Hematopoietic multipotent progenitor cell treated with erythropoietin and hydrocortisone succinate and interleukin-3 and kit ligand, for 4 days (in vitro differentiated cells): Measurements from ENCODE around the gene EPHA4.

Experiments
- DNase-seq: peaks from one replicate; pipeline ENCODE4 v3.0.0-alpha.2; 2015

The EPHA4 gene

DNA sequence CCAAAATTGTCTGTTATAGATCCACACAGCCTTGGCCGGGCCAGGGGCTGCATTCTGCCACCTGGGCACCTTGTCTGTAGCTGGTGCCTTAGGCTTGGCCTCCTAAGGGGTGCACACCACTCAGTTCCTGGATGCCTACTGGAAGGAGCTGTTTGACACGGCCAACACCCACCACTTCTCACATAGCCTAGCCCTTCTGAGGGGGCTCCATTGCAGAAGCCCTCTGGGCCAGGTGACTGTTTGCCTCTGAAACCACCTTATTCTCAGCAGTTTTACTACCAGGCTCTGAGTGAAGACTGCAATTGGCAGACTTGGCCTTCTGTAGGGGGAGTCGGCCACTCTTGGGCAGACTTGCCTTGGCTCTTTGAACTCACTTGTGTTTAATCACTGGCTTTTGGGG is 39.5 kb downstream of the EPHA4 start:
- no peak for DNase-seq

DNA sequence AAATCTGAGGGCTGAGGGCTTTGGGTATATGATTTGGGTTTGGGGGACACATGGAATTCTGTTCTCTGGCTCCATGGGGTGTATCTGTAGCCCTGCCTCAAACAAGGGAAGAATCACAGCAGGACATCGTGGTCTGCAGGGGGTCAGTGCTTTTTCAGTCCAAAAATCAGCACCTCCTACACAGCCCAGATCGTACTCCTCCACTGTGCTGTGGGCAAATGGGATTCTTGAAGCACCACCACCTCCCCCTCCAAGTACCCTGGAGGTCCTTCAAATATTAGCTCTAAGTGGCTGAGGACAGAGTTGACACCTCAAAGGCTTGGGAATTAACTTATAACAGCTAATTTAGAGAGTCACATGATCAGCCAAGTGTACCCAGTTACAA is 41.5 kb downstream of the EPHA4 start:
- no peak for DNase-seq

DNA sequence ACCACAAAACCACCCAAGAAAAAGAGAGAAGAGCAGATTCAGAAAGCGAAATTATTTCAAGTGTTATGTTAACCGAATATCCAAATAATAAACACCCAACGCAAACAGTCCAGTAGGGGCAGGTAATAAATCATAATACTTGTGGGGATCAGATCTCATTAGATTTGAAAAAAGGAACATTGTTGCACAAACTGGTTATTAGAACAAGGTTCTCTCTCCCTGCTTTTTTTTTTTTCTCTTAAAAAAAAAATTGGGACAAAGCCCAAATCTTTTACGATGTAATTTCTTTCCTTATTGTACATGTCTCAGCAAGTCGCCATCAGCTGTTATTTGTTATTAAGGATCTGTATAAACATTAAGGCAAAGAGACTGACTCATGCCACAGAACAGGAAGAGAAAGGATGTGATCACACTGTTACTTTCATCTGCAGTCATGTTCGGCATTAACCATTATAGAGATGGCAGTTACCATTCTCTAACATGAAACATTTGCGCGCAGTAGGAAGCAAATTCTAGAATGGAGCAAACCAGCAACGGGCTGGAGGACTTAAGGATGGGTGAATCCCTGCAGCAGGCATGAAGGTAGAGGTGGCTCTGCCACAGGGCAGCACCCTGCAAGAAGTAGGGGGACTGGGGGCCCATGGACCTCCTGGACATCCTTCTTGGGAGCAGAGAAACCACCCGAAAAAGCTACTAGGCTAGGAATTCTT is 42.0 kb downstream of the EPHA4 start:
- no peak for DNase-seq

DNA sequence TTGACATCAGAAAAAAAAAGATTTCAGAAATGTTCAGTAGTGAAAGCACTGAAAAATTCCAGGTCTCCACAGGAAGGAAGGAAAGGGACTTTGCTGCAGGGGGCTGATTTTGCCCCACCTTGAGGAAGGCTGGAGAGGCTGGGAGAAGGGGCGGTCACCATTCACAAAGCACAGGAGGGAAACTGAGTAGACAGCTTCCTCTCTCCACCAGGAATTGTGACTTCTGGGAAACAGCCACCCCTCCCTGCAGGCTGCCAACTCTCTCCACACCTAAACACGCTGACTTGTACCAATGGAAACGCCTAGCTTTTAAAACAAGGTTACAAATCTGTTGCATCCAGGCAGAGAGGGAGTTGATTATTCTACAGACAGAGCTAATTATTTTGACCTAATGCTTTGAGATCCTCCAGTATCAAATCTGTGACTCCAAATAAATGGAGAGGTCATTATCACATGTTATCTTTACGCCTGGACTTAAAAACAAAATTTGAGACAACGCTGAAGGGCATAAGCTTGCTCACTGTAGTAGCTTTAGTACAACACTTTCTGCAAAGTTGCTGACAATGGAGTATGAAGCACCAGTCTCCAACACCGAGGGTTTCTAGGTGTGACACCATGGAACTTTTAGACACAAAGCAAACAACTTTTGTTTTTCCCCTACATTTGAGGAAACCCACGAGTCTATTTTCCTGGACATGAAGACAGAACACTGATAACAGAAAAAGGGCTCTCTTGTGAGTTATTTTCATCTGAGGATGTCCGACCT is 42.7 kb downstream of the EPHA4 start:
- no peak for DNase-seq

DNA sequence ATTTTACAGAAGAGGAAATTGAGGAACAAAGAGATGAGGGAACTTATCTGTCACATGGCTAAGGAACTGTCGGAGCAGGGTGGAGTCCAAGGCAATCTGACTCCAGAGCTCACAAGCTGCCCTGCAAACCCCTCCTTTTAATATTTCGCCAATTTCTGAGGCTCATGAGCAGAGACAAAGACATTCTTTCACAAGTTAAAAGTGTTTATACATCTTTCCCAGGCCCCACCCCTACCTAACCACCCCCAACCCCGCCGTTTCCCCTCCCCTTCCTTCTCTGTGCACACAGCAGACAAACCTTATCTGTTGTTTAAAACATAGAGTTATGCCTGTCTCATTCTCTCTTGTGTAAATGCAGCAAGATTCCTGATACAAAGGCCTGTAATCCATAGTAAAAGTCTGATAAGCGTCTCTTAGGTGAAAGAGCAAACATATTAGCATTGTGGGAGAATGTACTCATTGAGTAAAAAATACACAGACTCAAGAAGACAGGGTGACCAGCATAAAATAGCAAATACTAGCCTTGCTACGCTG is 44.3 kb downstream of the EPHA4 start:
- peak; percentile 11 for DNase-seq

DNA sequence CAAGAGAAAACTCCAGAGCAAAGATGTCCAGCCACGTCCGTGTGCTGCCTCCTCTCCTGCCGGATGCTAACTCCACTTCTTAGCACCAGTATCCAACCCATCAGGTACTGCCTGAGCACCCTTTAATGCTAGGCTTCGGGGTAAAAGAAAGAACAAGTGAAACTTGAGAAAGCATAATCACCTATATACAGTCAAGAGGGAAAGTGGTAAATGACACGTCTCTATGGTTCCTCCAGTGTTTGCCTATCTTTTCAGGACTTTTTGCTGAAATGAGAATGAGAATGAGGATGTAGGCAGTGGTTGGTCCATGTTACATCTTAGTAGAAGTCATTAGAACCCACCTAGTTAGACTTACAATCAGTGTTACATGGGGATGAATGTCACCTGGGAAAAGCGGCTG is 47.9 kb downstream of the EPHA4 start:
- DNase-seq: no peak

DNA sequence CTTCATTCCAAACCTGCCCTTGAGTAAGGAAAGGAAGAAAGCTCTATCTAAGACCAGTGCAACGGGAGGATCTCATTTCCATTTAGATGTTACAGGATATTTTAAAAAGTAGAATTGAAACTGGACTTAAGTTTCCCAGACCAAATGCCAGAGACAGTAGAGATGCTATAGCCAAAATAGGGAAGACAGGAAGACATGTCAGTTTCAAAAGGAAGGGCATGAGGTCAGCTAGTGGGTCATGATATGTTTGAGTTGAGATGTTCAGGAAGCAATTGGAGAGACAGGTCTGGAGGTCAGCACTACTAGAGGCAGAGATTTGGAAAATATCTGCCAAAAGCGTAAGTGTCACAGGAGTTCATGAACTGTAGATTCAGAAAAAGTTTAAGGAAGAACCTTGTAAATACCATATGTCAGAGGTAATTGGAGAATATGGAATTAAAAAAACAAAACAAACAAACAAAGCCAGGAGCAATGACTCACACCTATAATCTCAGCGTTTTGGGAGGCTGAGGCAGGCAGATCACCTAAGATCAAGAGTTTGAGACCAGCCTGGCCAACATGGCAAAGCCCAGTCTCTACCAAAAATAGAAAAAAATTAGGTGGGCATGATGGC is 50.8 kb downstream of the EPHA4 start:
- no peak for DNase-seq

DNA sequence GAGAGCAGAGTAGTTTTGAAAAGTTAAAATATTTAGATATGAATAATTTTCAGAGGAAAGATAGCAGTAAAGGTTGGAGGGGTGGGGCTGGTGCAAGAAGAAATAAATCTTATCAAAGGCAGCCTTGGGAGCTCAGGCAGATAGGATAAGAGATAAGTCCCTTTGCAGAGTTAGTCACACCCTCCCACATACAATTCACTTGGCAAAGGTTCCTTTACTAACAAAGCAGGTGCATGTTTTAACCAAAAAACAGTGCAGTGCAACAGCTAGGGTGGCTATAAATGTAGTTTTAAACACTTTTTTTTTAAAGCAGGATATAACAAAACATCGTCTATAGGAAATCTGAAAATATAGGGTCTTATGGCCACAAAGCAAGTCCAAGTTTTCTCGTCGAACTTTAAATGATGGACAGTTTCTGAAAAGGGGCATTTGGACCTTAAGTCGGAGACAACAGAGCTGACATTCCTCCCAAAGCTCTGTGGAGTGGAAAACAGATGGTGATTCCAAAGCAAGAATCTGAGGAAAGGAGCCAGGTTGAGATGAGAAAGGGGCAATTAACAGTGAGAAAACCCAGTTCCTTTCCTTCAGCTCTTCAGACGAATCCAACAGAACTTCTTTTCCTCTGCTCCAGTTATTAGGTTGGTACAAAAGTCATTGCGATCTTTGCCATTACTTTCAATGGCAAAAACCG is 53.0 kb downstream of the EPHA4 start:
- DNase-seq: peak; percentile 24

DNA sequence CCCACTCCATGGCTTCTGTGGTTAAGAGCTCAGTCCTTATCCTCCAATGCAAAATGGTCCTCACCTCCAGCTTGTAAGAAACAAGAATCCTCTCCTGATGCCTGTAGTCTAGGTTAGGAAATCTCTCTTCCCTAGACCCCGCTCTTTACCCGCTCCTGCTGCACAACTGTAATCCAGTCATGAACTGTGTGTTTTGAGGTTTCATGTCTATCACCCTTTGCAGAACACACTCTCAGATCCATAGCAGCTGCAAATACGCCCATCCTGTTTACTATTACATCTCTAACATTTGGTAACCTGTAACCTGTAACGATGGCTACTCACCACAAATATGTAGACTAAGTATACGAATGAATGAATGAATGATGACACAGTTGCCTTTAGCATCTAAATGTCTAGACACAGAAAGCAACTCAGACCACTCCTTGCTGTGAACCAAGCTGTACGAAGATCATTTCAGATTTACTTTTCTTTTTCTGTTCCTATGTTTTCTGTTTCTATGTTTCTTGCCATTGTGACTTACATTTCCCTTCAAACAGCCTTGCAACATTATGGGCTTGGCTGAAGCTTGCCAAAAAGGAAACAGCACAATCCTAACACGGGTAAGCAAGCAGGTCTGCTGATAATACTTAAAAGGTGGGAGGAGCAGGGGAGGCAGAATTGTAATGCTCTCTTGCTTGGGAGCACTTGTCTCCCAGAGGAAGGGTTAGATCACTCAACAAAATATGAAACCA is 53.7 kb downstream of the EPHA4 start:
- peak; percentile 41 for DNase-seq

DNA sequence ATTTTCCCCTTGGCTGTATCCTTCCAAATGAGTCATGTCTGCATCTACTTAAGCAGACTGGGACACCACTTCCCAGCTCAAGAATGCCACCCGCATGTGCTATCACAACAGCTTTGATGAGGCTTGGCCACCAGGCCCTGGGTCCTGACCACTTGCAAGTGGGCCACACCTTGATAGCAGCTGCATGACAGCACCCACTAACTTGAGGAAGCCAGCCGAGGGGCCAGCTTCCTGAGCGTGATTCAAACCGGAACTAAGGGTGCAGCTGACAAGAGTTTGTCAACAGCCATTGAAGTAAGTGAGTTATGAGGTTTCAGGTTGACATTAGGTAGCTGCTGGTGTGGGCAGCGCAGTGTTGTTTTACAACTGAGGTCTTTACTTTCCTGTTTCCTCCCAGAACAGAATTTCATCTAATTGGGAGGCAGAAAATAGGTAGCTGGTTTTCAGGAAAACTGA is 54.4 kb downstream of the EPHA4 start:
- DNase-seq: peak; percentile 79

DNA sequence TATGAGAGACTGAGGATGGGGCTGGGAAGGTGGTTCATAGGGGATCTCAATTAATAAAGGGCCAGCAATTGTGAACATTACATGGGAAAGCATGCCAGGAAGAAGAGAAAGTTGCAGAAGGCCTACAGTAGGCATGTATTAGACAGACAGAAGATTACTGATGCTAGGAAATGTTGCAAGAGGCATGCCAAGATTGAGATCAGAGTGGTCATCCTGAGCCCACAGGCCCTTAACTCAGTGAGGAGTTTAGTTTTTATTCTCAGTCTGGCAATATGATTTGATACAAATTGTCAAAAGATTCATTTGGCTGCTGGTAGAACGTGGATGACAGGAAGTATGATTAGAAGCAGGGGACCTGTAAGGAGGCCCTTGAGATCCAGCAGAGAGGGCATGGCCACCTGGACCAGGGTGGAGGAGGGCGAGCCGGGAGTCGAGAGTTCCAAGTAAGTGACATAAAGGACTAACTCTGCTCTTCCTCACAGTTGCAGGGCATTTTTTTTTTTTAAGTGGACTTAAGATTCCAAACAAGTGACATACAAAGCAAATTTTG is 54.9 kb downstream of the EPHA4 start:
- peak; percentile 54 for DNase-seq

DNA sequence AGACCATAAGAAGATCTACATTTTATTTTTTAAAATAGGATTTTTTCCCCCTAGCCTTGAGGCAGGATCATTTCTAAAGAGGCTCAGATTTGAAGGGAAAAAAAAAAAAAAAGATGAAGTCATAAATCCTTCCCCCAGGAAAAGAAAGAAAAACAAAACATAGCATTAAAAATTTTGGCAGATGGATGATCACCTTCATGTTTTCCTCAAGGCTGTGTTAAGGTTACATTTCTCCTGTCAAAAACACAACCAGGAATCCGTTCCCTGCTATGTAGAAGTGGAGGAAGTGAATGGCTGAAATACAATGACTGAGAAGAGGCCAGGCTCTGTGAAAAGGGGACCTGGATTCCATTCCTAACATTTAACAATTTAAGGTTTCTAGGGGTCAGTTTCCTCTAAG is 56.2 kb downstream of the EPHA4 start:
- DNase-seq: no peak

DNA sequence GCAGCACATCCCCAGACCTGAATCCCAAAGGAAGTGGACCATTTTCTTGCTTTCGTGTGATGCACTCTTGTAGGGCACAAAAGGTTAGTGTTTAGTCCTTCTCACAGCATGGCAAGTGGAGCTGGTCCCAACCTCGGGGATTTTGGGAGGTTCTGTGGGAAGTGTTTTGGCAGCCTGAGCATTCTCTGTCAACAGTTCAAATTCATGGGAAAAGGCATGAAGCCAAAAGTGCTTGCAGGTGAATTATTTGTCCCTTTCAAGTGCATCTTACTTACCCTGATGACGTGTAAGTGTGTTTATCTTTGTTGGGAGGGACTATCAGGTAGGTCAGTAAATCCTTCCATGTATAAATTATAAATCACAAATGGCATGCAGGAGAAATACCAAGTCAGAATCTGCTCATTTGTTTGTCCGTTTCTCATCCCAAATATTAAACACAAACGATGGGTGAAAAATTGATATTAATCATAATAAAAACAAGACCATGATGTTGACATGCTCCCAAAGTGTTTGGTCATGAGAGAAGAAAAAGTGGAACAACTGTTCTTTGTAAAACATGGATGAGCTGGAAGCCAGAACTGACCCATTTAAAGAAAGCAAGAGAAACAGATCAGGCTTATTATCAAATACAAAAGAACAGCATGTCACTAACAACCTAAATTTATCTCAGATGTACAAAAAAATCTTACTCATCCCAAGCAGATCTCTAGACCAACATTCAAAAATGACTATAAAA is 57.6 kb downstream of the EPHA4 start:
- DNase-seq: no peak

DNA sequence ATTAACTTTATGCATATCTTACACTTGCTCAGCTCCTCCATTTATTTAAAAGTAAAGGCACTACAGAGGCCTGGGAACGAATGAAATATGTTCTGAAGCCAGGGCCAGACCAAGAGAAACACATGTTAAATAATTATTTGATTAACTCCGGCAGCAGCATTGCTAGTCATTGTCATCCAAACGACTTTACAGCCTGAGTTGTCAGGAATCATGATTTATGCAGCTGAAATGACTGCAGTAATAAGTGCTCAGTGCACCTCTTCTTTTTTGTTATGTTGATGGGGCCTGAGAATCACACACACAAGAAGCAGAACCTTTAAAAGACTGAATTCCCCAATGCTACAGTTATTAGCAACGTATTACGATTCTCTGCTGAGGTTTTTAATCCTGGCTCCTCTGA is 58.9 kb downstream of the EPHA4 start:
- no peak for DNase-seq

DNA sequence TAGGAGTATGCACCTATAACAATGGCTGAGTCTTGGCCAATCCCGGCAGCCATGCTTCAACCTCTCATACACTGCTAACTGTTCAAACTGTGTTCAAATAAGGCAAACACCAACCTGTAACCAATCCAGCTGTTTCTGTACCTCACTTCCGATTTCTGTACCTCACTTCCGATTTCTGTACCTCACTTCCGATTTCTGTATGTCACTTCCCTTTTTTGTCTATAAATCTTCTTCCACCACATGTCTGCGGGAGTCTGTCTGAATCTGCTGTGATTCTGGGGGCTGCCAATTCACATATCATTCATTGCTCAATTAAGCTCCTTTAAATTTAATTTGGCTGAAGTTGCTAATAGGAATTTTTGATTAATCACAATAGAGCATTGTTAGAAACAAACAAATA is 60.8 kb downstream of the EPHA4 start:
- DNase-seq: peak; percentile 45

DNA sequence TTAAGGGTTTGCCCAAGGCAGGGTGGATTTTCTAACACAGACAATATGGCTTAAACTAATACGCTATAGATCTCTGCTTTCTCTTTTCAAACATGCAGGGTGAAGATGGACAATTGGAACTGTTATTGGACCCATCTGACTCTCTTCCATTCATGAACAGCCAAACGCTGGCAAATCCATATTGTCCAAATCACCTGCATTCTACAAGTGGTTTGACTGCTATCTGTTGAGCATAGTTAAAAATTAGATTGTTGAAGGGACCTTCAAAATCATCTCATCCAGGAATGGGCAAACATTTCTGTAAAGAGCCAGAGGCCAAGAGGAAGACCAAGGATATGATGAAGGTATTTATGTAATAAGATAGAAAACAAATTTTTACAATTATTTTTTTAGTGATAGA is 65.6 kb downstream of the EPHA4 start:
- no peak for DNase-seq

DNA sequence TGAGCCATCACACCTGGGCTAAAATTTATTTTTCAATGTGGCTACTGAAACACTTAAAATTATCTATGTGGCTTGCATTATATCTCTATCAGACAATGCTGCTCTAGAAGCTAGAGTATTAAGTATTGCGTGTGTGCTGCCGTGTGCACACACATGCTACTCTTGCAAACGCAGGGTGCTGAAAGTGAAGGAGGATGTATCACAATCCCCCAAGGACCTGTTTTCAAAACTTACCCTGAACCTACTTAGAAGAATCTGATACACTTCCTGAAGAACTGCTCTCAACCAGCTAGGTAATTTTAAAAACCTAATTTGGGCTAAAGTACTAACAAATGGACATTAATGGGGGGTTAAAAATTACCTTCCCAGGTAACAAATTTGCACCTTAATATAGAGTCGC is 66.5 kb downstream of the EPHA4 start:
- no peak for DNase-seq

DNA sequence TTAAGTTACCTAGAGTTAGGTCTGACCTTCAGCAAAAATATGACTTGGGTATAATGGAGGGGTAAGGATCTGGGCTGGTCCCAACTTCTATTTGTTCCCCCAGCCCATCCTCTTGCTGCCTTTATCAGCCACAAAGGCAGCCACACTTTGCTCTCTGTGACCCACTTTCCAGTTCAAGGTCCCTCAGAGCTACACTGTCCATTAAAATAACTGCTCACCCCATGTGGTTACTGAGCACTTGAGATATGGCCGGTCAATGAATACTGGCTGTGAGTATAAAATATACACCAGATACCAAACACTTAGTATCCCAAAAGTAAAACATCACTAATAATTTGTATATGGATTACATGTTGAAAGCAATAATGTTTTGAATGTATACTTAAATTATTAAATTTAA is 67.2 kb downstream of the EPHA4 start:
- no peak for DNase-seq

DNA sequence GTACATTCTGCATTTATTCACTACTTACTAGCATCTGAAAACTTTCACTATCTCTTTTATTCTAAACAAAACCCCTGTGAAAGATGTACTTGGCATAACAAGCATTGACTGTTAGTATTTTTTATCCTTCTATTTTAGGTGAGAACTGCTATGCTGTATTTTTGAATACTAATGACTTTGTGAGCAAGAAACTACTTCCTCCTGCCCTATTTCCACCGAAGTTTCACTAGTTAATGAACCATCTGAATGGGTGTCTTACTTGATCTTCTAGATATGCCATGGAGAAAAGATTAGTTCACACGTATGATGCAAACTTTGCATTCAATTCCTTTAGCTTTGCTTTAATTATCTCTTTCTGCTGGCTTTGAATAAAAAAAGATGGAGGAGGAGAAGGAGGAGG is 68.1 kb downstream of the EPHA4 start:
- DNase-seq: no peak

DNA sequence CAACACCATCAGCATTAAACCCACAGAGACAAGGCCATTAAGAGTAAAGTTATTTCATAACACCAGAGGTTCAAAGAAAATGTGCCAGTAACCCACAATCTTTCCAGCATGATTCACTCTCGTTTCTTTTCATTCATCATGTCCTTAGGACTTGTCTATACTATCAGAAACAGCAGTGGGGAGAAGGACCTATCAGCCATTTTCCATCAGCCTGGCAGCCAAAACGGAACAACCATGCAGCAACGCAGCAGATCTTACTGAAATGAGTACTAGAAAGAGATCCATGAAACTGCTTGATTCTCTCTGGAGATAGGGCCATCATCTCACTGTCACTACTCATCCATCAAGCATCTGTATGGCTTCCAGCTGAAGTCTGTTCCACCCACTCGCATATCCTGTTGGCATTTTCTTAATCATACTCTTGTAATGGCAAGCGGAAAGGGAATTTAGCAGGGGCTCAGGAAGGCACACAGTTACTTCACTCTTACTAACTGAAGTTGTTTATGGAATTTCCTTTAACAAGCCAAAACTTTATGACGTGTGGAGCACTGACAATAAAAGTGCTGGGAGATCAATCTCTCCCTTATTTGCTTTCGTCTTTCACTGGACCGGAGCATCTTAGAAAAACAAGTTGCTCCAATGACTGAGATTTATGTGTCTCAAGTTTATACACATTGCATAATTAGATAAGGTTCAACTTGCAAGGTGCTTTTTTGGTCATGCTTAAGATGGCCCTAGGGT is 69.7 kb downstream of the EPHA4 start:
- DNase-seq: peak; percentile 44

DNA sequence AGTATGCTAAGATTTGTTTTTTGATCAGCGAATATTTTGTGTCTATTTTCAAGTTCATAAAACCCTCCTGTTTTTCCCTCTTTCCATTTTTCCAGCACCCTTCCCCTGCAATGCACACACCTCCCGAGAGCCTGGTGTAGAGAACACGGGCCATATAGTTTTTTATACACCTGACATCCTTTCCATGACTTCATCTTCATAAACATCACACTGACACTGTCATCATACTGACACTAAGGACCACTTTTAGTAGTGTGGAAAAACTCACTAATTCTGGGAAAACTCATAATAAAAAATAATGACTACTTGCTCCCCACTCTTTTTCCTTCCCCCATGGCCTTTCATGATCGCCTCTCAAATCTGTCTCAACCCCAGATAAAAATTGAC is 70.2 kb downstream of the EPHA4 start:
- DNase-seq: no peak
